CD4-positive, alpha-beta T cell (primary cell): Measurements from ENCODE around the gene BSND. TPM values are rescaled to one million over a fixed set of nuclear protein-coding genes. Genes with fewer than 3 reads are reported as not detected.

Experiments used
- ATAC-seq: fragments of 200-7000 bp; cut with Tn5 transposase; one replicate; pipeline ENCODE4 v1.10.0; 2022; ENCODE audit warnings: mild to moderate bottlenecking; ENCODE audit not compliant: poor library complexity
- CTCF ChIA-PET: fragments of 350-600 bp; sonication (Branson Sonifier 250); formaldehyde crosslinking; loops from one replicate; lab custom pipeline; 2021; ENCODE audit warnings: antibody characterized with exemption, inconsistent platforms; lab: Charles Lee
- POLR2A ChIA-PET: fragments of 350-600 bp; sonication (Branson Sonifier 250); formaldehyde crosslinking; loops from one replicate; lab custom pipeline; 2021; ENCODE audit warnings: antibody characterized with exemption, inconsistent platforms; lab: Charles Lee
- DNase-seq, 14 experiments: peaks; one replicate each; pipeline ENCODE4 v3.0.0-alpha.2; 2013 to 2020; ENCODE audit warnings: mixed read lengths in 2 of 14
- H3K27ac ChIP-seq, 2 donors: one replicate each; pipeline versions ENCODE4 v1.5.1 to v1.7.0; 2013; ENCODE audit warnings: low read length in 2 of 2, low read depth in 1 of 2, mild to moderate bottlenecking in 1 of 2
- H3K27me3 ChIP-seq, 2 experiments: 1 replicate in 1 of 2; 2 replicates in 1 of 2; pipeline versions ENCODE4 v1.6.1 to v1.7.0; 2013; ENCODE audit warnings: low read length in 2 of 2, control low read depth in 1 of 2, mild to moderate bottlenecking in 1 of 2, moderate library complexity in 1 of 2; ENCODE audit not compliant: insufficient read depth in 2 of 2, control insufficient read depth in 1 of 2
- H3K36me3 ChIP-seq: one replicate; pipeline ENCODE4 v1.6.1; 2013; ENCODE audit warnings: low read length, control low read depth; ENCODE audit not compliant: insufficient read depth
- H3K4me1 ChIP-seq: one replicate; pipeline ENCODE4 v1.6.1; 2013; ENCODE audit warnings: low read length, control low read depth; ENCODE audit not compliant: insufficient read depth
- H3K4me3 ChIP-seq: one replicate; pipeline ENCODE4 v1.5.1; 2013; ENCODE audit warnings: mild to moderate bottlenecking, low read length, moderate library complexity
- H3K9me3 ChIP-seq, 2 experiments: 1 replicate in 1 of 2; 2 replicates in 1 of 2; pipeline versions ENCODE4 v1.6.1 to v1.7.0; 2013; ENCODE audit warnings: low read length in 2 of 2, mild to moderate bottlenecking in 2 of 2, control low read depth in 1 of 2, moderate library complexity in 1 of 2; ENCODE audit not compliant: control insufficient read depth in 1 of 2, insufficient read depth in 1 of 2
- H3K27ac Mint-ChIP-seq: one replicate; pipeline ENCODE4 v1.8.0; 2020; ENCODE audit warnings: mixed read lengths
- H3K27me3 Mint-ChIP-seq: one replicate; pipeline ENCODE4 v1.8.0; 2021; ENCODE audit warnings: mixed read lengths
- H3K36me3 Mint-ChIP-seq: one replicate; pipeline ENCODE4 v1.8.0; 2021; ENCODE audit warnings: low read depth, mixed read lengths
- H3K4me1 Mint-ChIP-seq: one replicate; pipeline ENCODE4 v1.8.0; 2021; ENCODE audit warnings: low read depth, mixed read lengths
- H3K4me3 Mint-ChIP-seq: one replicate; pipeline ENCODE4 v1.8.0; 2020; ENCODE audit warnings: mild to moderate bottlenecking, mixed read lengths
- H3K9me3 Mint-ChIP-seq: one replicate; pipeline ENCODE4 v1.8.0; 2020; ENCODE audit warnings: mixed read lengths
- intact Hi-C, 2 experiments: fragments of 100-400 bp; cut with DNase I in 1 of 2; cut with micrococcal nuclease in 1 of 2; formaldehyde crosslinking; loops; one replicate each; pipeline versions ENCODE4 v1.15.1 to v1.9.0; 2023 to 2025; cut with DNase I, micrococcal nuclease
- total RNA-seq, 174 experiments: library from RNA in 2 of 174; stranded (reverse) in 2 of 174; gene quantifications; one replicate each; pipeline ENCODE4 v1.2.3 and lab custom pipeline; 2021 to 2026
- TF ChIP-seq, protein P1 (sequence below): fragments of 200-600 bp; IDR thresholded peaks from one replicate; pipeline ENCODE4 v1.8.0; 2022; ENCODE audit warnings: antibody characterized with exemption, mild to moderate bottlenecking

The BSND gene
- total RNA-seq, 2 experiments from 2014 or later, result not detected

- CTCF ChIA-PET, result no interaction called here
- no peak overlapping the region for H3K27ac ChIP-seq
- TF ChIP-seq, protein P1, sequence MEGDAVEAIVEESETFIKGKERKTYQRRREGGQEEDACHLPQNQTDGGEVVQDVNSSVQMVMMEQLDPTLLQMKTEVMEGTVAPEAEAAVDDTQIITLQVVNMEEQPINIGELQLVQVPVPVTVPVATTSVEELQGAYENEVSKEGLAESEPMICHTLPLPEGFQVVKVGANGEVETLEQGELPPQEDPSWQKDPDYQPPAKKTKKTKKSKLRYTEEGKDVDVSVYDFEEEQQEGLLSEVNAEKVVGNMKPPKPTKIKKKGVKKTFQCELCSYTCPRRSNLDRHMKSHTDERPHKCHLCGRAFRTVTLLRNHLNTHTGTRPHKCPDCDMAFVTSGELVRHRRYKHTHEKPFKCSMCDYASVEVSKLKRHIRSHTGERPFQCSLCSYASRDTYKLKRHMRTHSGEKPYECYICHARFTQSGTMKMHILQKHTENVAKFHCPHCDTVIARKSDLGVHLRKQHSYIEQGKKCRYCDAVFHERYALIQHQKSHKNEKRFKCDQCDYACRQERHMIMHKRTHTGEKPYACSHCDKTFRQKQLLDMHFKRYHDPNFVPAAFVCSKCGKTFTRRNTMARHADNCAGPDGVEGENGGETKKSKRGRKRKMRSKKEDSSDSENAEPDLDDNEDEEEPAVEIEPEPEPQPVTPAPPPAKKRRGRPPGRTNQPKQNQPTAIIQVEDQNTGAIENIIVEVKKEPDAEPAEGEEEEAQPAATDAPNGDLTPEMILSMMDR, result no peak
- H3K4me3 Mint-ChIP-seq, result no peak overlapping the region
- H3K4me1 Mint-ChIP-seq, result no peaks in the 10 kb centered on the region
- no peaks in the 10 kb centered on the region for H3K4me1 ChIP-seq
- H3K27me3 ChIP-seq, result no peaks in the 10 kb centered on the region
- no peaks in the 10 kb centered on the region for H3K36me3 ChIP-seq
- no peak overlapping the region for H3K4me3 ChIP-seq
- no peaks in the 10 kb centered on the region for H3K36me3 Mint-ChIP-seq
- no peaks in the 10 kb centered on the region for H3K9me3 Mint-ChIP-seq
- H3K27ac Mint-ChIP-seq, result no peak overlapping the region
- DNase-seq (no peak), ATAC-seq (no peak)
- H3K9me3 ChIP-seq, result no peaks in the 10 kb centered on the region
- intact Hi-C loops, result no loop called here
- H3K27me3 Mint-ChIP-seq, result no peaks in the 10 kb centered on the region
- POLR2A ChIA-PET, result no interaction called here
Observed at GRCh38 chr1:55051621-55052020, 52.9 kb downstream of the BSND start.

- CTCF ChIA-PET, result no interaction called here
Observed at GRCh38 chr1:55052221-55053142, 53.7 kb downstream of the BSND start.

GRCh38 chr1:55053265-55053954, 54.7 kb downstream of the BSND start:
- H3K4me3 Mint-ChIP-seq, result no peak overlapping the region
- POLR2A ChIA-PET, result no interaction called here
- no peak overlapping the region for H3K4me3 ChIP-seq
- H3K4me1 Mint-ChIP-seq, result no peaks in the 10 kb centered on the region
- no peak overlapping the region for H3K27ac Mint-ChIP-seq
- intact Hi-C loops, result no loop called here
- H3K9me3 Mint-ChIP-seq, result no peaks in the 10 kb centered on the region
- no peaks in the 10 kb centered on the region for H3K27me3 Mint-ChIP-seq
- CTCF ChIA-PET, result no interaction called here
- TF ChIP-seq, protein P1, result no peak
- no peaks in the 10 kb centered on the region for H3K36me3 Mint-ChIP-seq
- H3K27me3 ChIP-seq, result no peaks in the 10 kb centered on the region
- no peak for DNase-seq
- H3K9me3 ChIP-seq, result no peaks in the 10 kb centered on the region
- H3K36me3 ChIP-seq, result no peaks in the 10 kb centered on the region
- no peaks in the 10 kb centered on the region for H3K4me1 ChIP-seq
- ATAC-seq, result no peak
- H3K27ac ChIP-seq, result no peak overlapping the region

More at GRCh38 chr1:55052221-55053142, 53.7 kb downstream of the BSND start:
- H3K4me1 Mint-ChIP-seq, result no peaks in the 10 kb centered on the region
- Histone ChIP-seq H3K4me1 (no peaks in the 10 kb centered on the region), H3K27me3 (no peaks in the 10 kb centered on the region), H3K4me3 (no peak overlapping the region), H3K9me3 (no peaks in the 10 kb centered on the region), H3K36me3 (no peaks in the 10 kb centered on the region), H3K27ac (no peak overlapping the region)
- no peaks in the 10 kb centered on the region for H3K27me3 Mint-ChIP-seq
- no peak for DNase-seq
- TF ChIP-seq, protein P1, result no peak
- POLR2A ChIA-PET, result no interaction called here
- intact Hi-C loops, result no loop called here
- H3K4me3 Mint-ChIP-seq, result no peak overlapping the region
- ATAC-seq, result no peak
- H3K27ac Mint-ChIP-seq, result no peak overlapping the region
- no peaks in the 10 kb centered on the region for H3K9me3 Mint-ChIP-seq
- no peaks in the 10 kb centered on the region for H3K36me3 Mint-ChIP-seq
